Activated CD8-positive, alpha-beta memory T cell treated with anti-CD3 and anti-CD28 coated beads, Interleukin-2, amount 50 U/mL, for 1 hour (primary cell): ENCODE measurements around the gene NPBWR2.

Experiments
- DNase-seq: peaks from one replicate; pipeline ENCODE4 v3.0.0-alpha.2; 2020; ENCODE audit errors: extremely low read depth

The NPBWR2 gene

DNA sequence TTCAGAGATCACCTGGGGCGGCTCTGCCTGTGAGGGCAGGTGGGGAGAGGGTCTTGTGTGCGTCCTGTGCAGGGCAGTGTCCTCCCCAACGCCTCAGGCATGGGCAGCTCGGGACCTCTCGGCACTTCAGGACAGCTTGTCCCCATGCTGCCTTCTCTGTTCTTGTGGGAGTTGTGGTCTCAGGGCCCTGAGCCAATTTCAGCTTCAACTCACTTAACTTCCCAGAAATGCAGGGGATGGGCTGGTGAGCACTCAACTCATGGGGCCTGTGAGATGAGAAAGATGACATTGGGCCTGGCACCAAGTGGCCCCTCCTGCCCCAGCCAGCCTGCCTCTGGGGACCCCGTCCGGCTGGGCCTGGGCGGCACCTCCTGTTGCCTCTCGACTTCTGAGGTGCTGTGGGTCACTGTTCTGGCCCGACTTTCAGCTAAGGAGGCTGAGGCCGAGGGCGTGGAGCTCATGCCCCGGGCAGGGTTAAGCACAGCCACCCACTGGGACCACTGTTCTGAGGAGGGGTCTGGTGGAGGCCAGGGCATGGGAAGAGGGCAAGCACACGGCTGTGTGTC lies 34.8 kb downstream of the NPBWR2 start:
- no peak for DNase-seq

DNA sequence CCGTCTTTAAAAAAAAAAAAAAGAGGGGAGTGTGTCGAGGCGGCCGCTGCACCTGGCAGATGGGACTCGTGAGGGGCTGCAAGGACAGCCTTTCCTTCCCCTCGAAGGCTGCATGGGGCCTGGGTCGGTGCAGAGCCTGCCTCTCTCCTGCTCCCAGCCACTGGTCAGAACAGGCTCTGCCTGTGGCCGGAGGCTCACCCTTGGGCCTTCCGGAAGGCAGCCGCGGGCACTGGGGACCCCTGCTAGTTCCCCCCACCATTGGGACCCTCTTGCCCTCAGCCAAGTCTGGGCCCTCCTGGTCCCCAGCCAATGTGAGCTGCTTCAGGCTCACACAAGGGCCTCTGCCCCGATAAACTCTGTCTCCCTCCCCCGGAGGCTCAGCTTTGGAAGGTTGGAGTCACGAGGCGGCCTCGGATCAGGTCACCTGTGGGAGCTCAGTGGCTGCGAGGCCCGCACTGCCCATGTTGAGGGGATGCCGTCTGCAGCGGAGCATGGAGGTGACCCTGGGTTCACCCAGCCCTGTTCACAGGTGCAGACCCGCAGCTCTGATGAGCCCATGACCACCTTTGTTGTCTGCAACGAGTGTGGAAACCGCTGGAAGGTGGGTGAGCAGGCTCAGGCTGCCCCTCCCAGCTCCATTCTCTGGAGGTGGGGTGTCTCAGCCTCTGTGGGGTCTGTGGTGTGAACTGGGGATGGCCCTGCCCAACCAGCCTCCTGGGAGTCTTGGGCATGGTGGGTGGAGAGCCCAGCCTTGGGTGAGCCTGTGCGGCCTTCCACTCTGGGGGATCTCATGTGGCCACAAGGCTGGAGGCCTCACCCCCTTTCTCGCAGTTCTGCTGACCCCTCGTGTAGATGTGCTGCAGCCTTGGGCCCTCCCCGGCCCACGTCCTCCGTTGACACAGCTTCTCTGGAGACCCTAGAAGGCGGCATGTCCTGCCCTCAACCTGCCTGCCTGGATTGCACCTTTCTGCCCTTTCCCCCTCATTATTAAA lies 35.7 kb downstream of the NPBWR2 start:
- no peak for DNase-seq

- DNase-seq, result no peak
Observed at GRCh38 chr20:64070244-64070993, 36.9 kb downstream of the NPBWR2 start.

GRCh38 chr20:64069614-64070243 lies 37.6 kb downstream of the NPBWR2 start:
- DNase-seq, result no peak

GRCh38 chr20:64069209-64069613 lies 38.2 kb downstream of the NPBWR2 start:
- no peak for DNase-seq

DNA sequence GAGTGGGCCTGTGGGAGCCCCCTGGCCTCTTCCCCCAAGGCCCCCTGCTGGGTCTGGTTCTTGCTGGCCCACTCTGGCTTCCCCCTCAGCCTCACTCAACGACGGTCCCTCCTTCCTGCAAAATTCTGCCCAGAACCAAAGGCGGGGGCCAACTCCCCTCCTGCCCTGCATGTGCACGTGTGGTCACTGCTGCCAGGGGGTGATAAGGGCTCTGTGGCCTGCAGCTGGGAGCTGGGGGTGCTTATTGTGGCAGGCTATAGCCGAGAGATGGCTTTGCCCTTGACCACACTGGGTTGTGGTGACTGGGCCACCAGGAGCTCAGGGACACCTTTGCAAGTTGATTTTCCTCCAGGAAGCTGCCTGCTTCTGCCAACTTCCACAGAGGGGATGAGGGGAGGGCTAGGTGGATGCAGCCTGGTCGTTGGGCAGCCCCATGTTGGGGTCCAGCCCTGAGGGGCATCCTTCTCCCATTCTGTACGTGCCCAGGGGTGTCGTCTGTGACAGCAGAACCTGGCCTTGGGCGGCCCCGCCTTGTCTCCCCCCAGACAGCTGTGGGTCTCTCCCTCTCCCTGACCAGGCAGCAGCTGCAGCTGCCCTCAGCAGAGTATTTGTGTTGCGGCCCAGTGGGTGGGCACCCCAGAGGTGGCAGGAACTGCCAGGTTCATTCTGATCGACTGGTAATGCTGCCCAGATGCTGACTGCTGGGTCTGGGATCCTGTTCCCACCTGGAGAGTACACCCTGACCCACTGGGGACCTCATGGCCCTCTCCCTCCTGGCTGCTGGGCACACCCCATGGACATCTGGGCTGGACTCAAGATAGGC lies 38.8 kb downstream of the NPBWR2 start:
- DNase-seq, result no peak

DNA sequence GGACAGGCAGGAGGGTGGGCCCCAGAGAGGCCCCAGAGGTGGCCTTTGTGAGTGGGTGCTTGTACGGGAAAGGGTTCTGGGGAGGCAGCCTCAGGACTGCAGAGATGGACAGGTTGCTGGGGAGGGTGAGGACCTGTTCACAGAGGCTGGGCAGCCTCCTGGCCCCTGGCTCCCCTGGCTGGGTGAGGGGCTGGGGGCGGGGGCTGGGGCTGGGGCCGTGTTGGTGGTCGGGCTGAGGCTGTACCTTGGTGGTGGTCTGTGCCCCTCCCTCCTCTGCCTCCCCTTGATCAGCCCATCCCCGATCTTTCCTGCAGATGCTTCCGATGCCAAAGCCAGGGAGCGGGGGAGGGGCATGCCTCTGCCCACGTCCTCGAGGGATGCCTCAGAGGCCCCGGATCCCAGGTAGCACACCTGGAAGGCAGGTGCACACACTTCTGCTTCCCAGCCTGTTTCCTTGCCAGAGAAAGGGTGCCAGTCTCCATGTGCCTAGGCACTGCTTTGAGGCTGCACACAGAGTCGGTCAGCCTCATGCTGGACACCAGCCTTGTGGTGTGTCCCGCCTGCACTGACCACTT lies 39.5 kb downstream of the NPBWR2 start:
- no peak for DNase-seq

DNA sequence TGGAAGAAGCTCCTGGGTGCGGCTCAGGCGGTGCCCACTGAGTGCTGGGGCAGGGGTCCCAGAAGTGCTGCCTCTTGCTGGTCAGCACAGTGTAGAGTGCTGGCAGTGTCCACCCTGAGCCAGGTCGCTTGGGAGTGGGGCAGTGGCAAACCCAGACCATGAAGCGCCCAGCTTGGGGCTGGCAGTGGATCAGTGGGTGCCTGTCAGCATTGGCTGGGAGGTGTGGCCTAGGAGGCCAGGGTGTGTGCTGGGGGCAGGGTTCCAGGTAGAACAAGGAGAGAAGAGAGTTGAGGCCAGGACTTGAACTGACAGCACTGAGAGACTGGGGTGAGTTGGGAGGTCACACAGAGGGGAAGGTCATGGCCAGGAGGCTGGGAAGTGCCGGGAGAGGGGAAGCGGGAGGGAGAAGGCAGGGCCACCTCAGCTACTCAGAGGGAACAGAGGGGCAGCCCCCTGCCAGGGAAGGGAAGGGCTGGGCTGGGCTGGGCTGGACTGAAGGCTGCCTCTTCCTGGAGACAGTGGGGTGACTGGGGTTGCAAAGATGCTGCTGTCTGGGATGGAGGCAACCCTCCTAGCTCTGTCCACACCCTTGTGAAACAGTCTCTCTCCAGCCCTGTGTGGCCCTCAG lies 40.2 kb downstream of the NPBWR2 start:
- DNase-seq, result no peak

DNA sequence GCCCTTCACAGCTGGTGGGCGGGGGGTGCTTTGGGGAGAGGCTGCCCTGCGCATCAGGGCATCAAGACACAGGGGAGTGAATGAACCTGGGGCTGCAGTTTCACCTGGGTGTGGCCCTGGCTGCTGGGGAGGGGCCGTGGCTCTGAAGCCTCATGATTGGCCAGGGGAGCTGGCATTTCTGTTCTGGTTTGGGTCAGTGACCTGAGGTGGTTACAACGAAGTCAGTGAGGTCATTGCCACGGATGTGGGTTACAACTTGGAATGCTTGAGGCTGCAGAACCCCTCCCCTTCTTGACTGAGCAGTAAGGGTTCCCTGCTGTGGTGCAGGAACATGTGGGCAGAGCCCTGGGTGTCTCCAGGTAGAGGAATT lies 41.4 kb downstream of the NPBWR2 start:
- no peak for DNase-seq

- no peak for DNase-seq
Observed at GRCh38 chr20:64065062-64065973, 42.0 kb downstream of the NPBWR2 start.

- no peak for DNase-seq
Observed at GRCh38 chr20:64064145-64064698, 43.1 kb downstream of the NPBWR2 start.

DNA sequence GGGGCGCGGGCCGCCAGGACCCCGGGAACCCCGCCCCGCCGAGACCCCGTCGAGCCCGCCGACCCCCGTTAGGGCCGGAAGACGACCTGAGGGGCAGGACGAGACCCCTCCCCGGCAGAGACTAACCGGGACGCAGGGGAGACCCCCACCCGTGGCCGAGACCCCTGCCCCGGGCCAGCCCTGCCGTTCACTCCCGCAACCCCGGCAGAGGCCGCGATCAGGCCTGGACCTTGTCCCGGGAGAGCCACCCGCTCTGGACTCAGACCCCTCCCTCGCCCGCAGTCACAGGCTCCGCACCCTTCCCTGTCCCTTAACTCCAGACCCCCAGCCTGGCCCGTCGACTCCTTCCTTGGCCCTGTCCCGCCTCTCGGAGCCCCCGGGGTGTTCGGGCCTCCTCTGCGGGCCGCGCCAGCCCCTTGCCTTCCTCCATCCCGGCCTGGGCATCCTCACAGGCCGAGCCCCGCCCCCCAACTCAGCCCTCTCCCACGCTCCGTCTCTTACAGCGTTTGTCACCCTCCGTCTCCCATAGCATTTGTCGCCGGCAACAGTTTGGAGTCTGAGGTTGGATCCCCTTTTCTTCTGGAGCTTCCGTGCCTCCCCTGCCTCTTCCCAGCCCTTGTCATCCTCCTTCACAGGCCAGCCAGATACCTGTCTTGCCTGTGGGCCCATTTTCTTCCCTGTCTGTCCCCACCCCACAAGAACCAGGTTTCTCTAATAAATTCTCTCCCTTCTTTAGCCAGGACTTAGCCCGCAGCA lies 43.8 kb downstream of the NPBWR2 start:
- no peak for DNase-seq

DNA sequence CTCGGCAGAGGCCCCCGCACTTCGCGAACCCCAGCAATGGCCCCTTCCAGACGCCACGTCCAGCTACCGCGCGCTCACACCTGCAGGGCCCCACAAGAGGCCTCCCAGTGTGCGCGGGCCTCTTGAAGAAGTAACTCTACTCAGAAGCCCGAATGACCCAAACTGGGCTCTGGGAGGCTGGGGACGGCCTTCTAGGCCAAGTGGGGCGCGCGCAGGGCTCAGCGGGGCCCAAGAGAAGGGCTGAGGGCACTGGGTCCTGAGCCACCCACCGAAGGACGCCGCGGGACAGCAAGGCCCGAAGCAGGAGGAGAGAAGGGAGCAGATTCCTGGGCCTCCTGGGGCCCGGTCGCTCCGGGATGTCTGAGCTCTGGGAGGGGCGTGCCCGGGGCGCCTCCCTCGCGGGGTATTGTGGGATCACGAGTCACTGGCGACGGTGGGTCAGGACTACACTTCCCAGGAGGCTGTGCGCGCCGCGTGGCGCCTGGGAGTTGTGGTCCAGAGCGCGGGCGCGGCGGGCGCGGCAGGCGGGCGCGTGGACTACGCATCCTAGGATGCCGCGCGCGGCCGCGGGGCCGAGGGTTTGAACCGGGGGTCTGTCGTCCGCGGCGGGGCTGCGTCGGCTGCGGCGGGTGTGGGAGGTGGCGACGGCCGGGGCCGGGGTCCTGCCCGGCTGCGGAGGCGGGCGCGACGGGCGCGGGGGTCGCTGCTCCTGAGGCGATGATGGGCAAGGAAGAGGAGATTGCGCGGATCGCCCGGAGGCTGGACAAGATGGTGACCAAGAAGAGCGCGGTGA lies 44.6 kb downstream of the NPBWR2 start, which contains the start of gene TCEA2:
Gene TCEA2 (plus strand): TSS at position 603 of the 793 bp plus-strand sequence. CDS start 115 bp downstream, at position 718.
- DNase-seq, result peak; percentile 76

- no peak for DNase-seq
Observed at GRCh38 chr20:64062276-64062595, 45.1 kb downstream of the NPBWR2 start.

- DNase-seq, result no peak
Observed at GRCh38 chr20:64058536-64058935, 48.8 kb downstream of the NPBWR2 start.

DNA sequence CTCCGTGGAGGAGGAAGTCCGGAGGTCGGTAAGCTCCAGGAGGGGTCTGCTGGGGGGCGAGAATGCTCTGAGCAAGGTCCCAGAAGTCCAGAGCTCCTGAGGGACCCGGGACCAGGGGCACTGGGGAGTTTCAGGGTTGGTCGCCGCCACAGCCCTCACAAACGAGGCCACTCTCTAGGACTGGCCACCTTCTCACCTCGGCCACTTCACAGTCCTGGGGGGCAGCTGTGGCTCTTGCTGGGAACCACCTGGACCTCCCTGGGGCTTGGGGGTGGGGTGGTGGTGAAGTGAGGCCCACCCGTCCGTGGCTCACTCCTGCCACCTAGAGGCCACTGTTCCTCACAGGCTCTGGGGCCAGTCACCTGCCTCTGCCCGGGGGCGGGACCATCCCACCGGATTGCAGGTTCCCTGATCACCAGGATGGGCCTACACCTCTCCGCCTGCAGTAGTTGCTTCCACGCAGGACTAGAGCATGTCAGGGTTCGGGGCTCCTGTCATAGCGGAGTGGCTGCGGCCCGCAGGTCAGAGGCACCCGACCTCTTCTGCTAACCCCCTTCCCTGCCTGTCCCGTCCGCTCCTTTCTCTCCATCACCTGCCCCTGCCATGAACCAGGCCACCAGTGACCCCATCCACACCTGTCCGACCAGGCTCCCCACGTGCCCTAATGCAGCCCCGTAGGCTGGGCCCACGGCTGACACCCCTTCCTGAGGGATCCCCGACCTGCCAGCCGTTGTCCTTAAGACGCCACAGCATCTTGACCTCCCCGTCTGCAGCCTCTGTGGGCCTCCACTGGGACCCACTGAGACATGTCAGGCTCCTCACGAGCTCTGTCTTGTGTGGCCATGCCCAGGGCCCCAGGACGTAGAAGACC lies 49.5 kb downstream of the NPBWR2 start:
- no peak for DNase-seq
